ENCODE results near the gene NDFIP2.

DNA sequence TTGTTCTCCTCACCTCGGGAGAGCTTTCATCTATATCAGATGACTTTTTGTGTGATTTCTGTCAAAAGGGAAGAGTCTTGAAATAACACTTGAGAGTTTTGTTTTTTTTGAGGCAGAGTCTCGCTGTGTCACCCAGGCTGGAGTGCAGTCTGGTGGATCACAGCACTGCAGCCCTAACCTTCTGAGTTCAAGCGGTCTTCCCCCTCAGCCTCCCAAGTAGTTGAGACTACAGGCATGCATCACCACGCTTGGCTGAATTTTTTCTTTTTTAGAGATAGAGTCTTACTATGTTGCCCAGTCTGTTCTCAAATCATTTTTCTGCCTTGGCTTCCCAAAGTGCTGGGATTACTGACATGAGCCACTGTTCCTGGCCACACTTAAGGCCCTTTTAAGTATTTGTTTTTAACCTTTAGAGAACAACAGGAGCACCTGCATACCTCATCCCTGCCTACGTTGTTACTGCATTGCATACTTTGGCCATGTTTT is 11.4 kb downstream of the NDFIP2 start:
- TF ChIP-seq, protein P1, sequence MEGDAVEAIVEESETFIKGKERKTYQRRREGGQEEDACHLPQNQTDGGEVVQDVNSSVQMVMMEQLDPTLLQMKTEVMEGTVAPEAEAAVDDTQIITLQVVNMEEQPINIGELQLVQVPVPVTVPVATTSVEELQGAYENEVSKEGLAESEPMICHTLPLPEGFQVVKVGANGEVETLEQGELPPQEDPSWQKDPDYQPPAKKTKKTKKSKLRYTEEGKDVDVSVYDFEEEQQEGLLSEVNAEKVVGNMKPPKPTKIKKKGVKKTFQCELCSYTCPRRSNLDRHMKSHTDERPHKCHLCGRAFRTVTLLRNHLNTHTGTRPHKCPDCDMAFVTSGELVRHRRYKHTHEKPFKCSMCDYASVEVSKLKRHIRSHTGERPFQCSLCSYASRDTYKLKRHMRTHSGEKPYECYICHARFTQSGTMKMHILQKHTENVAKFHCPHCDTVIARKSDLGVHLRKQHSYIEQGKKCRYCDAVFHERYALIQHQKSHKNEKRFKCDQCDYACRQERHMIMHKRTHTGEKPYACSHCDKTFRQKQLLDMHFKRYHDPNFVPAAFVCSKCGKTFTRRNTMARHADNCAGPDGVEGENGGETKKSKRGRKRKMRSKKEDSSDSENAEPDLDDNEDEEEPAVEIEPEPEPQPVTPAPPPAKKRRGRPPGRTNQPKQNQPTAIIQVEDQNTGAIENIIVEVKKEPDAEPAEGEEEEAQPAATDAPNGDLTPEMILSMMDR (IDR thresholded peaks at IDR 0.05; ENCODE audit: insufficient read depth, low read length, poor library complexity, severe bottlenecking) = no peak
- no peak for TF ChIP-seq EZH2phosphoT487 (conservative IDR thresholded peaks at IDR 0.05; ENCODE audit: low read length)
